HCT116 (cell line): ENCODE measurements around the gene CD8A. TPM values are rescaled to one million over a fixed set of nuclear protein-coding genes. Genes with fewer than 3 reads are reported as not detected.

Experiments
- ATAC-seq: fragments of 200-7000 bp; cut with Tn5 transposase; 2 replicates; pipeline ENCODE4 v1.9.1; 2020; ENCODE audit warnings: mild to moderate bottlenecking, moderate library complexity
- Bru-seq: library from RNA; stranded (reverse); fragments of 400-500 nt; gene quantifications from one replicate; lab custom pipeline; 2021; lab: Mats Ljungman, UMichigan
- BruChase-seq, 2 experiments: library from RNA; stranded (reverse); fragments of 400-500 nt; gene quantifications; one replicate each; lab custom pipeline; 2021; lab: Mats Ljungman, UMichigan
- BruUV-seq: library from RNA; stranded (reverse); fragments of 400-500 nt; replicated peaks from 2 replicates; lab custom pipeline; 2021; lab: Mats Ljungman, UMichigan
- CTCF ChIA-PET: fragments of 300-600 bp; sonication (Branson Sonifier 250); formaldehyde crosslinking; loops from one replicate; lab custom pipeline; 2021; ENCODE audit warnings: antibody characterized with exemption; lab: Charles Lee
- POLR2A ChIA-PET: fragments of 300-600, 350-600 bp; sonication (Branson Sonifier 250); formaldehyde crosslinking; loops from one replicate; lab custom pipeline; 2021; ENCODE audit warnings: antibody characterized with exemption; lab: Charles Lee
- RAD21 ChIA-PET, 2 experiments: fragments of 300-600 bp; sonication (Branson Sonifier 250); formaldehyde crosslinking; loops; one replicate each; lab custom pipeline; 2023; ENCODE audit warnings: low total read pairs in 2 of 2; ENCODE audit not compliant: uncharacterized antibody in 2 of 2, unreplicated experiment in 2 of 2, low non-redundant PET in 1 of 2; lab: Charles Lee
- DNase-seq: peaks from one replicate; pipeline ENCODE4 v3.0.0-alpha.2; 2010; ENCODE audit warnings: low read depth, low spot score
- H2AFZ ChIP-seq: fragments of 200-600 bp; shearing (Covaris generic), sonication (generic); 2 replicates; pipeline ENCODE4 v1.6.1; 2017; ENCODE audit warnings: low read depth, mixed run types, mixed read lengths, antibody characterized with exemption, low read length; ENCODE audit not compliant: poor library complexity, severe bottlenecking
- H3K27ac ChIP-seq: 2 replicates; pipeline ENCODE4 v1.5.1; 2012; ENCODE audit warnings: low read depth, low read length
- H3K27me3 ChIP-seq: fragments of 200-600 bp; sonication (generic); 2 replicates; pipeline ENCODE4 v1.6.1; 2016; ENCODE audit warnings: mixed run types, low read length, mixed read lengths; ENCODE audit not compliant: insufficient read depth
- H3K36me3 ChIP-seq, 2 experiments: fragments of 200-500 bp in 1 of 2; fragments of 200-600 bp in 1 of 2; sonication (Bioruptor generic) in 1 of 2; sonication (generic) in 1 of 2; 2 replicates each; pipeline versions ENCODE4 v1.5.1 to v1.6.1; 2014 to 2016; ENCODE audit warnings: low read length in 2 of 2, inconsistent platforms in 1 of 2, mixed read lengths in 1 of 2, mixed run types in 1 of 2; ENCODE audit not compliant: insufficient read depth in 2 of 2, control insufficient read depth in 1 of 2
- H3K4me1 ChIP-seq, 2 experiments: fragments of 200-600 bp in 1 of 2; sonication (generic) in 1 of 2; 2 replicates each; pipeline versions ENCODE4 v1.5.1 to v1.6.1; 2012 to 2017; ENCODE audit warnings: low read length in 2 of 2, inconsistent platforms in 1 of 2, mild to moderate bottlenecking in 1 of 2, mixed read lengths in 1 of 2, mixed run types in 1 of 2, moderate library complexity in 1 of 2; ENCODE audit not compliant: insufficient read depth in 2 of 2, control insufficient read depth in 1 of 2
- H3K4me2 ChIP-seq: fragments of 200-600 bp; sonication (generic); 2 replicates; pipeline ENCODE4 v1.6.1; 2017; ENCODE audit warnings: mixed run types, low read length, mixed read lengths
- H3K4me3 ChIP-seq, 2 experiments: fragments of 200-600 bp in 1 of 2; sonication (generic) in 1 of 2; replicated peaks in 1 of 2; 2 replicates each; pipeline ENCODE4 v1.5.1; 2011 to 2016; ENCODE audit warnings: low read length in 2 of 2, control low read depth in 1 of 2, low read depth in 1 of 2, mild to moderate bottlenecking in 1 of 2, mixed read lengths in 1 of 2, mixed run types in 1 of 2
- H3K79me2 ChIP-seq: fragments of 200-600 bp; sonication (generic); 2 replicates; pipeline ENCODE4 v1.6.1; 2017; ENCODE audit warnings: mild to moderate bottlenecking, mixed run types, low read length, moderate library complexity, mixed read lengths; ENCODE audit not compliant: insufficient read depth
- H3K9ac ChIP-seq: fragments of 200-600 bp; sonication (generic); 2 replicates; pipeline ENCODE4 v1.6.1; 2016; ENCODE audit warnings: low read length, mixed read lengths
- H3K9me2 ChIP-seq: fragments of 200-600 bp; sonication (generic), shearing (Covaris generic); 2 replicates; pipeline ENCODE4 v1.6.1; 2017; ENCODE audit warnings: mixed run types, mild to moderate bottlenecking, moderate library complexity; ENCODE audit not compliant: insufficient read depth
- H3K9me3 ChIP-seq, 2 experiments: fragments of 200-500 bp in 1 of 2; fragments of 200-600 bp in 1 of 2; sonication (Bioruptor generic) in 1 of 2; sonication (generic) in 1 of 2; 2 replicates each; pipeline ENCODE4 v1.6.1; 2014 to 2017; ENCODE audit warnings: low read length in 2 of 2, mixed read lengths in 2 of 2, inconsistent platforms in 1 of 2, low read depth in 1 of 2, mild to moderate bottlenecking in 1 of 2, mixed run types in 1 of 2, moderate library complexity in 1 of 2; ENCODE audit not compliant: control insufficient read depth in 1 of 2, insufficient read depth in 1 of 2
- H4K20me1 ChIP-seq: fragments of 200-600 bp; sonication (generic), shearing (Covaris generic); 2 replicates; pipeline ENCODE4 v1.6.1; 2017; ENCODE audit warnings: mixed run types, mild to moderate bottlenecking, moderate library complexity; ENCODE audit not compliant: insufficient read depth
- CBX3 ChIP-seq: IDR thresholded peaks from 2 replicates; pipeline ENCODE4 v1.6.1; 2012; ENCODE audit warnings: low read depth
- CEBPB ChIP-seq: IDR thresholded peaks from 2 replicates; pipeline ENCODE4 v1.6.1; 2012; ENCODE audit warnings: low read depth
- EGR1 ChIP-seq: IDR thresholded peaks from 2 replicates; pipeline ENCODE4 v1.6.1; 2012; ENCODE audit warnings: low read depth
- ELF1 ChIP-seq: IDR thresholded peaks from 2 replicates; pipeline ENCODE4 v1.6.1; 2012; ENCODE audit warnings: low read depth, borderline replicate concordance
- EZH2phosphoT487 ChIP-seq: fragments of 200-600 bp; IDR thresholded peaks from 2 replicates; pipeline ENCODE4 v1.6.1; 2018; ENCODE audit warnings: antibody characterized with exemption, borderline replicate concordance
- FOSL1 ChIP-seq: IDR thresholded peaks from 2 replicates; pipeline ENCODE4 v1.6.1; 2012; ENCODE audit warnings: low read depth
- JUND ChIP-seq: IDR thresholded peaks from 2 replicates; pipeline ENCODE4 v1.6.1; 2012
- POLR2A ChIP-seq: IDR thresholded peaks from 2 replicates; pipeline ENCODE4 v1.7.0; 2011; ENCODE audit warnings: borderline replicate concordance; ENCODE audit not compliant: insufficient read depth, insufficient read length; ENCODE audit errors: extremely low read depth
- POLR2AphosphoS5 ChIP-seq: IDR thresholded peaks from 2 replicates; pipeline ENCODE4 v1.6.1; 2011; ENCODE audit warnings: mild to moderate bottlenecking, low read depth, low read length, moderate library complexity
- RAD21 ChIP-seq: IDR thresholded peaks from 2 replicates; pipeline ENCODE4 v1.6.1; 2012; ENCODE audit warnings: low read depth, mild to moderate bottlenecking
- SIN3A ChIP-seq: IDR thresholded peaks from 2 replicates; pipeline ENCODE4 v1.6.1; 2012; ENCODE audit warnings: low read depth
- SP1 ChIP-seq: IDR thresholded peaks from 2 replicates; pipeline ENCODE4 v1.6.1; 2012; ENCODE audit warnings: low read depth
- SRF ChIP-seq: IDR thresholded peaks from 2 replicates; pipeline ENCODE4 v1.6.1; 2012; ENCODE audit warnings: low read depth
- YY1 ChIP-seq: IDR thresholded peaks from 2 replicates; pipeline ENCODE4 v1.6.1; 2011; ENCODE audit warnings: low read length, low read depth, moderate library complexity, mild to moderate bottlenecking; ENCODE audit not compliant: insufficient replicate concordance; ENCODE audit errors: extremely low read depth
- ZFX ChIP-seq: fragments of 450-650 bp; IDR thresholded peaks from 2 replicates; pipeline ENCODE4 v1.6.1; 2017
- ZNF274 ChIP-seq: fragments of 200-500 bp; sonication (Bioruptor generic); IDR thresholded peaks from 2 replicates; pipeline ENCODE4 v1.6.1; 2014; ENCODE audit warnings: mild to moderate bottlenecking, low read depth, low read length, inconsistent platforms
- intact Hi-C: fragments of 100-400 bp; cut with micrococcal nuclease; formaldehyde crosslinking; loops from 2 replicates; pipeline ENCODE4 v1.10.0; 2022
- long read RNA-seq: library from polyadenylated mRNA; unstranded; transcript quantifications from one replicate; pipeline ENCODE4 v2.0.0, GENCODE V29; 2021; ENCODE audit not compliant: unreplicated experiment
- polyA plus RNA-seq: library from polyadenylated mRNA; unstranded; fragments of >200 nt; gene quantifications from 2 replicates; pipeline ENCODE4 v1.2.1, GENCODE V29; 2012; ENCODE audit warnings: missing spikeins
- total RNA-seq: library from RNA; stranded (reverse); gene quantifications from one replicate; pipeline ENCODE4 v1.2.1, GENCODE V29; 2021; ENCODE audit not compliant: unreplicated experiment
- TF ChIP-seq, protein P1 (sequence below), 3 experiments: fragments of 200-600 bp in 1 of 3; sonication (generic) in 1 of 3; IDR thresholded peaks in 2 of 3; conservative IDR thresholded peaks in 1 of 3; 2 replicates each; pipeline ENCODE4 v1.5.1; 2012 to 2017; ENCODE audit warnings: low read depth in 2 of 3, low read length in 2 of 3, antibody characterized with exemption in 1 of 3, borderline replicate concordance in 1 of 3, control low read depth in 1 of 3, mild to moderate bottlenecking in 1 of 3, mixed read lengths in 1 of 3, mixed run types in 1 of 3, moderate library complexity in 1 of 3; ENCODE audit not compliant: insufficient read depth in 1 of 3
- TF ChIP-seq, protein P2 (sequence below): IDR thresholded peaks from 2 replicates; pipeline ENCODE4 v1.6.1; 2012; ENCODE audit warnings: low read depth
- TF ChIP-seq, protein P3 (sequence below): IDR thresholded peaks from 2 replicates; pipeline ENCODE4 v1.6.1; 2012

The CD8A gene
- total RNA-seq (0.76 TPM), Bru-seq, nascent RNA (percentile 29 among the genes with signal in this experiment), BruChase-seq, experiment 1, labeled RNA remaining after a 6-hour chase (percentile 42 among the genes with signal in this experiment), BruChase-seq, experiment 2, labeled RNA remaining after a 2-hour chase (percentile 37 among the genes with signal in this experiment)
- polyA plus RNA-seq, result 0.17 and 0.38 TPM in 2 replicates
- long read RNA-seq, partial matches to known transcripts, result 2 of 2 reads
- long read RNA-seq, other reads (novel, unspliced or antisense), result 0 of 2 reads

DNA sequence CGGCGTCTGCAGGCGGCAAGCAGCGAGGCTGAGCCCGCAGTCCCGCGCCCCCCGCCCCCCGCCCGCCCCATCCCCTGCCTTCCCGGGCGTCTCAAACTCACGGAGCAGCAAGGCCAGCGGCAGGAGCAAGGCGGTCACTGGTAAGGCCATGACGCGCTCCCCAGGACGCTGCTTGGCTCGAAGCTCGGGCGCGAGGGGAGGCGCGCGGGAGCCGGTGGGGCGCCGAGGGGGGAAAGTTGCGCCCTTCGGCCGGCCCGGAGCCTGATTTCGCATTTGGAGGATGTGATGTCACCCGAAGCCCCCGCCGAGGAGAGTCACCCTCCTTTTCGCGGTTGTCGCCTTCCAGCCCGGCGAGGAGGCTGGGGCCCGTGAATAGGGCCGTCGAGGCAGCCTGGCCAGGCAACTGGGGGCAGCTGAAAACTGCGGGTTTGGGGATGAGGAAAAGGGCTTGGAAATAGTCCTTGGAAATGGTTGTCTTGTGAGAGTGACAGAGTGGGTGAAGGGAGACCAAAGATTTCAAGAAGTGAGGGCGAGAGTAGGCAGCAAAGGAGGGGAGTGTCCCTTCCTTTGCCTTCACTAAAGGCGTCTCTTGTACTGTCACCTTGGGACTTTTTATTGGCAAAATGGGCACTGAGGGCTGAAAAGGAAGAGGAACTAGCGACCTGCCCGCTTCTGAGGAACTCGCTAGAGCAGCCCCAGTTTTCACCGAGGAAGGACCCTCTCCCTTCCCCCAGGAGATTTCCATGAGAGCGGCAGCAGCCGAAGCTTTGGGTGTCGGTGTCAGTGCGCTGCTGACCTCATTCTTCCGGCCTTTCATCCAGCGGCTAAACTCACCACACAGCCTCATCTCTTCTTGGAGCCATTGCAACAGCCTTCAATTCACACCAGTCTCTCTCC, at the start of gene CD8A:
TSS of gene CD8A (minus strand) at position 238 of the 897 bp plus-strand sequence. CDS start at position 150, 88 bp downstream.
- Histone ChIP-seq H3K27ac (no peak within 1 kb of the TSS), H3K27me3 (no peaks in the 10 kb centered on the region), H3K9me2 (no peaks in the 10 kb centered on the region), H3K4me2 (no peak within 1 kb of the TSS), H3K4me1 (no peaks in the 10 kb centered on the region), H2AFZ (no peak within 1 kb of the TSS), H3K4me3 (no peak within 1 kb of the TSS), H3K9me3 (no peaks in the 10 kb centered on the region), H4K20me1 (no peaks in the 10 kb centered on the region), H3K36me3 (no peaks in the 10 kb centered on the region), H3K79me2 (no peaks in the 10 kb centered on the region), H3K9ac (no peak within 1 kb of the TSS)
- no TSS peak for BruUV-seq
- POLR2A ChIA-PET, result no interaction called here
- intact Hi-C loops, result no loop called here
- ATAC-seq, result no peak
- CTCF ChIA-PET, result no interaction called here
- RAD21 ChIA-PET, result no interaction called here
- no peak for DNase-seq
- TF ChIP-seq SRF (no peak), SIN3A (no peak), CBX3 (no peak), ZFX (no peak), YY1 (no peak), ELF1 (no peak), FOSL1 (no peak), JUND (no peak), POLR2AphosphoS5 (no peak), RAD21 (no peak), ZNF274 (no peak), EZH2phosphoT487 (no peak), POLR2A (no peak), EGR1 (no peak), SP1 (no peak), CEBPB (no peak)
- TF ChIP-seq, protein P1, sequence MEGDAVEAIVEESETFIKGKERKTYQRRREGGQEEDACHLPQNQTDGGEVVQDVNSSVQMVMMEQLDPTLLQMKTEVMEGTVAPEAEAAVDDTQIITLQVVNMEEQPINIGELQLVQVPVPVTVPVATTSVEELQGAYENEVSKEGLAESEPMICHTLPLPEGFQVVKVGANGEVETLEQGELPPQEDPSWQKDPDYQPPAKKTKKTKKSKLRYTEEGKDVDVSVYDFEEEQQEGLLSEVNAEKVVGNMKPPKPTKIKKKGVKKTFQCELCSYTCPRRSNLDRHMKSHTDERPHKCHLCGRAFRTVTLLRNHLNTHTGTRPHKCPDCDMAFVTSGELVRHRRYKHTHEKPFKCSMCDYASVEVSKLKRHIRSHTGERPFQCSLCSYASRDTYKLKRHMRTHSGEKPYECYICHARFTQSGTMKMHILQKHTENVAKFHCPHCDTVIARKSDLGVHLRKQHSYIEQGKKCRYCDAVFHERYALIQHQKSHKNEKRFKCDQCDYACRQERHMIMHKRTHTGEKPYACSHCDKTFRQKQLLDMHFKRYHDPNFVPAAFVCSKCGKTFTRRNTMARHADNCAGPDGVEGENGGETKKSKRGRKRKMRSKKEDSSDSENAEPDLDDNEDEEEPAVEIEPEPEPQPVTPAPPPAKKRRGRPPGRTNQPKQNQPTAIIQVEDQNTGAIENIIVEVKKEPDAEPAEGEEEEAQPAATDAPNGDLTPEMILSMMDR (IDR thresholded peaks at IDR 0.05 in 2 of 3, conservative IDR thresholded peaks at IDR 0.05 in 1 of 3; ENCODE audit: borderline replicate concordance in 1 of 3, insufficient read depth in 1 of 3, low read depth in 2 of 3, low read length in 2 of 3), result no peak
- TF ChIP-seq, protein P2, sequence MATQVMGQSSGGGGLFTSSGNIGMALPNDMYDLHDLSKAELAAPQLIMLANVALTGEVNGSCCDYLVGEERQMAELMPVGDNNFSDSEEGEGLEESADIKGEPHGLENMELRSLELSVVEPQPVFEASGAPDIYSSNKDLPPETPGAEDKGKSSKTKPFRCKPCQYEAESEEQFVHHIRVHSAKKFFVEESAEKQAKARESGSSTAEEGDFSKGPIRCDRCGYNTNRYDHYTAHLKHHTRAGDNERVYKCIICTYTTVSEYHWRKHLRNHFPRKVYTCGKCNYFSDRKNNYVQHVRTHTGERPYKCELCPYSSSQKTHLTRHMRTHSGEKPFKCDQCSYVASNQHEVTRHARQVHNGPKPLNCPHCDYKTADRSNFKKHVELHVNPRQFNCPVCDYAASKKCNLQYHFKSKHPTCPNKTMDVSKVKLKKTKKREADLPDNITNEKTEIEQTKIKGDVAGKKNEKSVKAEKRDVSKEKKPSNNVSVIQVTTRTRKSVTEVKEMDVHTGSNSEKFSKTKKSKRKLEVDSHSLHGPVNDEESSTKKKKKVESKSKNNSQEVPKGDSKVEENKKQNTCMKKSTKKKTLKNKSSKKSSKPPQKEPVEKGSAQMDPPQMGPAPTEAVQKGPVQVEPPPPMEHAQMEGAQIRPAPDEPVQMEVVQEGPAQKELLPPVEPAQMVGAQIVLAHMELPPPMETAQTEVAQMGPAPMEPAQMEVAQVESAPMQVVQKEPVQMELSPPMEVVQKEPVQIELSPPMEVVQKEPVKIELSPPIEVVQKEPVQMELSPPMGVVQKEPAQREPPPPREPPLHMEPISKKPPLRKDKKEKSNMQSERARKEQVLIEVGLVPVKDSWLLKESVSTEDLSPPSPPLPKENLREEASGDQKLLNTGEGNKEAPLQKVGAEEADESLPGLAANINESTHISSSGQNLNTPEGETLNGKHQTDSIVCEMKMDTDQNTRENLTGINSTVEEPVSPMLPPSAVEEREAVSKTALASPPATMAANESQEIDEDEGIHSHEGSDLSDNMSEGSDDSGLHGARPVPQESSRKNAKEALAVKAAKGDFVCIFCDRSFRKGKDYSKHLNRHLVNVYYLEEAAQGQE, result no peak
- TF ChIP-seq, protein P3, sequence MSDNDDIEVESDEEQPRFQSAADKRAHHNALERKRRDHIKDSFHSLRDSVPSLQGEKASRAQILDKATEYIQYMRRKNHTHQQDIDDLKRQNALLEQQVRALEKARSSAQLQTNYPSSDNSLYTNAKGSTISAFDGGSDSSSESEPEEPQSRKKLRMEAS, result no peak
